Stimulated activated CD8-positive, alpha-beta memory T cell treated with anti-CD3 and anti-CD28 coated beads, Interleukin-2, amount 100 ng/mL, for 48 hours (primary cell): ENCODE data around the gene KCNIP4.

ENCODE experiments used
- DNase-seq, 2 donors: peaks; one replicate each; pipeline ENCODE4 v3.0.0-alpha.2; 2020; ENCODE audit warnings: low read depth in 2 of 2

KCNIP4 gene

GRCh38 chr4:21457086-21457840, 491.3 kb downstream of the KCNIP4 start:
- DNase-seq = no peak

DNA sequence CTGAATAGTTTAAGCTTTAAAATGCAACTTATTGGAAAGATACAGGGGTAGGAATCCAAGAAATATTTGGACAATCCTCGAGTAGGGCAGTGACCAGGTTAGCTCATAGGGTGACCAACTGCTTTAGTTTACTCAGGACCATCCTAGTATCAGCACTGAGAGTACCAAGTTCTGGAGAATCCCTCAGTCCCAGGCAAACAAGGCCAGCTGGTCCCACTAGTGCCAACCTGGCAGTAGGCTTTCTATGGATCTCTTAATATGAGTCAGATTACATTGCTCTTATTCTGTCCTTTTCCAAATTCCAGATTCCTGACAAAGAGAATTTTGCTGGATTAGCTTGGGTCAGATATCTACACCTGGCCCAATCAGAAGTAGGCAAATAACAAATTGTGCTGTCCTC, 493.7 kb downstream of the KCNIP4 start:
- no peak for DNase-seq

DNA sequence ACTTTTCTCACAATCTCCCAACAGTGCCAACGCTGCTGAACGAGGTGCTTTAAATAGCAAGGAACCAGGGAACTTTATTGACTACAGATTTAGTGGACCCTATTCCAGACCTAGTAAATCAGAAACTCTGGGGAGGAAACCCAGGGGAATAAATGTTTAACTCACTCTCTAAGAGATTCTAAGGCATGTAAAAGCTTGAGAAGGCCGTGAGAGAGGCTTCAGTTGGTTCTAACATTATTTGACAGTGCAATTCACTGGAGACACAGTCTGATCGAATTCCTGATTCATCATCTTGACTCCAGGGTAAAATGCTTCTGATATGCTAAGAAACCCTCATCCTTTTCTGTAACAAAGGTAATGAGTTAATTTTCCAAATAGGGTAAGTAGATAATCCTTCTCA, 494.4 kb downstream of the KCNIP4 start:
- DNase-seq = no peak

DNA sequence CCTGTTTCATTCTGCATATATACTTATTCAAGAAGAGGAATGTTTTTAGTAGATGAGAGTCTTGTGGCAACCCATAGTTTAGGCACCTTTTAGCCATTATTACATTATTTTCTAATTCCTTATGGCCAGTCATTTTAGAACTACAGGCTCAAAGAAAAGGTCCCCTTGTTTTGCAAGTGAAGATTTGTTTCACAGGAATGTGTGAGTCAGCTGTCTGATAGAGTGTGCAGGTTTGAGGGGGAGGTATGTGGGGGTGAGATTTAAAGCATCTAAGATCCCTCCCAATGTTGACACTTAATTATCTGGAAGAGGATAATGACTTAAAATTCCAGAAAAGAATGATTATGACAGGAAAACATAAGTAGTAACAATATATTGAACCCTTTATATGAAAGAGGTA, 495.6 kb downstream of the KCNIP4 start:
- no peak for DNase-seq

GRCh38 chr4:21451032-21451431, 497.5 kb downstream of the KCNIP4 start:
- DNase-seq = no peak

DNA sequence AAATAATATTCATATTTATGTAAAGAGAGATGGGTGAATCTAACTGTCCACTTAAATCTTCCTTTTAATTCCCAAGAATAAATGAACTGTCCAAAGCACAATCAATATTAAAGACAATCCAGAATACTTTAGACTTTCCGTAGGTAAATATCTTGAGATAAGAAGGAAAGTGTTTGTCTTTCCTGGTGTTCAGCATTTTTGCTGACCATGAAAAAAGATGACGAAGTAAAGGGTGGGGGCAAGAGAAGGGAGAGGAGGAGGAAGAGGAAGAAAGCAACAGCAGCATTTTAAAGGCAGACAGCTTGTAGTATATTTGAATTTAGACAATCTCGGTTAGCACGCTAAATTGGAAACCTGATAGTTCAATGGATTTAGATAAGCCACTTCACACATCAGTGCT, 498.2 kb downstream of the KCNIP4 start:
- DNase-seq = no peak

DNA sequence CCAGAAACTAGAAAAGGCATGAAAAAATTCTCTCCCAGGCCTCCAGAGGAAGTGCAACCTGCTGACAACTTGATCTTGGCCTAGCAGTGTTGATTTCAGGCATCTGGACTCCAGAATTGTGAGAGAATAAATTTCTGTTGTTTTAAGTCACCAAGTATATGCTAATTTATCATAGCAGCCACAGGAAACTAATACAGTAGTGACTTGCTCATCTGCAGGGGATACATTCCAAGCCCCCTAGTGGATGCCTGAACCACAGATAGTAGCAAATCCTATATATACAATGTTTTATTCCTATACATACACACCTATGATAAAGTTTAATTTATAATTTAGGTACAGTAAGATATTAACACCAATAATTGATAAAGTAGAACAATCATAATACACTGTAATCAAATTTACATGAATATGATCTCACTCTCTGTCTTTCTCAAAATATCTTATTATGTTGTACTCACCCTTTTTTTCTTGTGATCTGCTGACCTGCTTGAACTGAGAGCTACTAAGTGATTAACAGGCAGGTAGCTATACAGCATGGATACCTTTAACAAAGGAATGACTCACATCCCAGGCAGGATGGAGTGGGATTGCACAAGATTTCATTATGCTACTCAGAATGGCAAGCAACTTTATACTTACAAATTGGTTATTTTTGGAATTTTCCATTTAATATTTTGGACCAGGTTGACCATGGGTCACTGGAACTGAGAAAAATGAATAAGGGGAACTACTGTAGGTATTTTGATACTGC, 501.1 kb downstream of the KCNIP4 start:
- DNase-seq = no peak

DNA sequence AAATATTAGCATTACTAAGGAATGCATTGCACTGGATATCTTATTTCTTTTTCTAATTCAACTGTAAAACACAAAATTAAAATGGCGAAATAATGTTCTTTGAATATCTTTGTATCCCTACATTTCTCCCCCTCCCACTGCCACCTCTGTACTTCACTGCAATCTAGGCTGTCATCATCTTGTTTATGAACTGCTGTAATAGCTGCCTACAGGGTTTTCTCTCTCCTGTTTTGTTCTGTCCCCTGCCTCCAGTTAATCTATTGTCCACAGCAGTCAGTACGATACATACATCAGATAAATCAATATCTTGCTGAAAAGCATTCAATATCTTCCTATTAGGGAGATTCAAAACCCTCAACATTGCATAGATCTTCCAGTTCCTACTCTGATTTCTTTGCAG, 528.4 kb downstream of the KCNIP4 start:
- no peak for DNase-seq

GRCh38 chr4:21415728-21416127, 532.8 kb downstream of the KCNIP4 start:
- no peak for DNase-seq

DNA sequence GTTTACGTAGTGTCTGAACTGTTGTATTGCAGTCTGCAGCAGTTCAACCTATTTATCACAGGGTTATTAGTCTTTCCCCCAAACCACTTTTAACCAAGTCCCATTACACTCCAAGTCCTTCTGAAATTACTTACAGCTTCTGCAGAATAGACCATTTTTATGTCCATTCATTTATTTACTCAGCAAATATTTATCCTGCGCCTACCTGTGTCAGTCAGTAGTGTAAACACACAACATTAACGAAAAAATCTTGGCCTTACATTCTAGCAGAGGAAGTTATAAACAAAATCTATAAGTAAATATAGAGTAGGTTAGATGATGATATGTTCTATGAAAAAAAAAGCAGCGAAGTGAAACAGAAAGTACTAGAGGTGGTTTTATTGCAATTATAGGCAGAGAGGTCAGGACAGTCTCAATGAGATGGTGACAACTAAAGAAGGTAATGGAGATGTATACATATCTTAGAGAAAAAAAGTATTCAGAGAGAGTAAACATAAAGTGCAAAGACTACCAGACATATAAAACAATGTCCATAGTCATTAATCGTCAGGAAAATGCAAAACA, 534.7 kb downstream of the KCNIP4 start:
- no peak for DNase-seq

- no peak for DNase-seq
These were observed 537.5 kb downstream of the KCNIP4 start for GRCh38 chr4:21411086-21411485.

- DNase-seq = no peak
These were observed 538.2 kb downstream of the KCNIP4 start for GRCh38 chr4:21410372-21410771.

- DNase-seq = no peak
These were observed 560.9 kb downstream of the KCNIP4 start for GRCh38 chr4:21387683-21388082.

DNA sequence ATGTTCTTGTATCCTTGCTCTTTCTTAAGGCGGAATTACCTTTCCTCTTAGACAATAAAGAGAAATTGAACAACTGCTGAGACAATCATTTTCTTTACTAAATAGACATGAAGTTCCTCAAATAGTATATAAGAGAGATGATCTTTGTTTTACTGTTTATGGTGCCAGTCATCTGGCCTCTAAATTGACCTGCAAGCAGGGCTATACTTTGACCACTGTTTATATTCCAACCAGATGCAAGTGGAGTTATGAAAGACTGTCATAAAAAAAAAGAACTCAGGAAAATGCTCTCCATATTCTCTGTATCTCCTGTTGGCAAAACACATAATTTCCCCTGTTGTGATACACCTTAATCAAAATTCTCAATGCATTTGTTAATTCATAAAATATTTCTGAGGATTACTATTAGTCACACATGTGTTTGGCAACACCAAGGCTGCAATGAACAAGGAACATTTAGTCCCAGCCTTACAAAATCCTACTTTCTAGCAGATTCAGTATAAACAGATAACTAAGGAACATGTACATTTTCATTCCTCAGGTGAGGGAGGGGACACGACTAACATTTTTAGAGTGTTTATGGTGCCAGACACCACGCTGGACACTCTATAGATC, 562.3 kb downstream of the KCNIP4 start:
- no peak for DNase-seq

DNA sequence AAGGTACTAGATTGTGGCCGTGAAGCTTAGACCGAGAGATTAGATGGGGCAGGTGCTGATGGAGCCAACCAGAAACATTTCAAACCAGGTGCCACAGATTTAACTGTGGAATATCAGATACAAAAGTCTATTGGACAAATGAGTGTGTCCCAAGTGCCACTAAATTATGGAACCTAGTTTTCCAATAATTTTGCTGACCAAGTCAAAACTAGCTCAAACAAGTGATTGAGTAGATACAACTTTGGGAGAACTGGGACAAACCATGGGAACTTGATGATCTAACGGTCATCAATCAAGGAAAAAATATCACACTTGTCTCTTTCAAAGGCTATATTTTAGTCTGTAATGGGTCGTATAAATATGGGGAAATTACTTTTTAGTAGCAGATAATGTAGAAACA, 562.9 kb downstream of the KCNIP4 start:
- no peak for DNase-seq

GRCh38 chr4:21384609-21385008, 564.0 kb downstream of the KCNIP4 start:
- DNase-seq = no peak

- DNase-seq = no peak
These were observed 567.7 kb downstream of the KCNIP4 start for GRCh38 chr4:21380861-21381260.

GRCh38 chr4:21377046-21377445, 571.5 kb downstream of the KCNIP4 start:
- DNase-seq = no peak

- no peak for DNase-seq
These were observed 572.4 kb downstream of the KCNIP4 start for GRCh38 chr4:21376176-21376575.

- no peak for DNase-seq
These were observed 573.8 kb downstream of the KCNIP4 start for GRCh38 chr4:21374641-21375368.

GRCh38 chr4:21367567-21367966, 581.0 kb downstream of the KCNIP4 start:
- DNase-seq = no peak

DNA sequence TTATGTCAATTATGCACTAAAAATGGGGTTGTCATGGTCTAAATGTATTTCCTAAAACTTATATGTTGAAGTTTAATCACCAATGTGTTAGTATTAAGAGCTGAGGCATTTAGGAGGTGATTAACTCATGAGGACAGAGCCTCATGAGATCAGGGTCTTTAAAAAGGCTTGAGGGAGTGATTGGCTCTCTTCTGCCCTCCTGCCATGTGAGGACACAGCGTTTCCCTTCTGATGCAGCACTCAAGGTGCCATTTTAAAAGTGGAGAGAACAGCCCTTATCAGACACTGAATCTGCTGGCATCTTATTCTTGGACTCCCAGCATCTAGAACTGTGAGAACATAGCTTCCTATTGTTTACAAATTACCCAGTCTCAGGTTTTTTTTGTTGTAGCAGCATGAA, 581.7 kb downstream of the KCNIP4 start:
- no peak for DNase-seq
